Astrocyte (in vitro differentiated cells and primary cell): ENCODE data around the gene MTCH2.

ENCODE experiments used
- EZH2 ChIP-seq: IDR thresholded peaks from 2 replicates; pipeline ENCODE4 v1.6.1; 2012; ENCODE audit warnings: mild to moderate bottlenecking, low read length, inconsistent platforms; ENCODE audit not compliant: insufficient read depth
- TF ChIP-seq, protein P1 (sequence below): IDR thresholded peaks from 2 replicates; pipeline ENCODE4 v1.5.1; 2011; ENCODE audit warnings: low read depth, mild to moderate bottlenecking, inconsistent platforms, low read length, moderate library complexity; ENCODE audit not compliant: insufficient read depth

DNA sequence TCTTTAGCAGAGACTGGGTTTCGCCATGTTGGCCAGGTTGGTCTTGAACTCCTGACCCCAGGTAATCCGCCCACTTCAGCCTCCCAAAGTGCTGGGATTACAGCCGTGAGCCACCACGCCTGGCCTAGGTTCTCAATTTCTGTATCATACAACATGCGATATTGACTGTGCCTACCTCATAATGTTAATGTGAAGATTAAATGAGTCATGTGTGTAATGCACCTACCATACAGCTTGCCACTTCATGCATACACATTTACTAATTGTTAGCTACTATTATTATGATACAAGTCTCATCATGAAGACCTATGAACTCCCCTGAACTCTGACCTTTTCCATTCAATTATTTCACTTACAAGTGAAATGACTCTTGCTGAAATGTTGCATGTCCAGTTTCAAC, 47.1 kb upstream of the MTCH2 start:
- TF ChIP-seq, protein P1, sequence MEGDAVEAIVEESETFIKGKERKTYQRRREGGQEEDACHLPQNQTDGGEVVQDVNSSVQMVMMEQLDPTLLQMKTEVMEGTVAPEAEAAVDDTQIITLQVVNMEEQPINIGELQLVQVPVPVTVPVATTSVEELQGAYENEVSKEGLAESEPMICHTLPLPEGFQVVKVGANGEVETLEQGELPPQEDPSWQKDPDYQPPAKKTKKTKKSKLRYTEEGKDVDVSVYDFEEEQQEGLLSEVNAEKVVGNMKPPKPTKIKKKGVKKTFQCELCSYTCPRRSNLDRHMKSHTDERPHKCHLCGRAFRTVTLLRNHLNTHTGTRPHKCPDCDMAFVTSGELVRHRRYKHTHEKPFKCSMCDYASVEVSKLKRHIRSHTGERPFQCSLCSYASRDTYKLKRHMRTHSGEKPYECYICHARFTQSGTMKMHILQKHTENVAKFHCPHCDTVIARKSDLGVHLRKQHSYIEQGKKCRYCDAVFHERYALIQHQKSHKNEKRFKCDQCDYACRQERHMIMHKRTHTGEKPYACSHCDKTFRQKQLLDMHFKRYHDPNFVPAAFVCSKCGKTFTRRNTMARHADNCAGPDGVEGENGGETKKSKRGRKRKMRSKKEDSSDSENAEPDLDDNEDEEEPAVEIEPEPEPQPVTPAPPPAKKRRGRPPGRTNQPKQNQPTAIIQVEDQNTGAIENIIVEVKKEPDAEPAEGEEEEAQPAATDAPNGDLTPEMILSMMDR = no peak
- no peak for TF ChIP-seq EZH2
